AG09309 (cell line): ENCODE data around the gene PRR30.

Experiments
- DNase-seq: peaks from one replicate; pipeline ENCODE4 v3.0.0-alpha.2; 2010; ENCODE audit warnings: low read depth
- H3K4me3 ChIP-seq: 2 replicates; pipeline ENCODE4 v1.5.1; 2011; ENCODE audit warnings: mild to moderate bottlenecking, low read depth, low read length, moderate library complexity; ENCODE audit not compliant: control insufficient read depth
- CTCF ChIP-seq: IDR thresholded peaks from 2 replicates; pipeline ENCODE4 v1.5.1; 2011; ENCODE audit warnings: mild to moderate bottlenecking, low read depth, low read length, inconsistent platforms; ENCODE audit not compliant: insufficient read depth, control insufficient read depth; ENCODE audit errors: missing control alignments

Gene PRR30

GRCh38 chr2:27128668-27129571 lies 10.3 kb downstream of the PRR30 start:
- no peak for DNase-seq
- no peak overlapping the region for H3K4me3 ChIP-seq
- TF ChIP-seq CTCF = no peak

DNA sequence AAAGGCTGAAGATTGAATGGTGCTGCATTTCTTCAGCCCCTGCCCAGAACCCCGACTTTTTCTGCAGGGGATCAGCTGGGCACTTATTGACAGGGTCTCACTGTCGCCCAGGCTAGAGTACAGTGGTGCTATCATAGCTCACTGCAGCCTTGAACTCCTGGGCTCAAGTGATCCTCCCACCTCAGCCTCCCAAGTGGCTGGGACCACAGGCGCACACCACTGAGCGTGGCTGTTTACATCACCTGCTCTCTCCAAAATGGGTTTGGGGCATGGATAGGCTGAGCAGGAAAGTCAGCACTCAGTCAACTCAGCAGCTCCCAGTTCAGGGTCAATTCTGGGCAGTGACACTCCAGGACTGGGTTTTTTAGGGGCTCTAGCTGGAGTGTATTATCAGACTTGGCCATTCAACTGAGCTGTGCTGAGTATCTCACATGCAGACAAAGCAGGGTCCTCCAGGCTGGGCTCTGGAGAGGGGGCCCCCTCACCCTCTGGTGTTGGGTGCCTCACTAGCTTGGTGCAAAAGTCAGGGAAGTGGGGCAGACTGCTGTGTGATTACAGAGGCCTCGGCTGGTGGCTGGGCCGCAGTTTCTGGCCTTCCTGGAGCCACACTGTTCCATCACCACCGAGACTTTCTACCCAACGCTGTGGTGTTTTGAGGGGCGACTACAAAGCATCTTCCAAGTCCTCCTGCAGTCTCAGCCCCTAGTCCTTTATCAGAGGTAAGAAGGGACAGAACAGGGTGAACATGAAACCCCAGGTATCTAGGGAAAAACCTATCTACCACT lies 11.1 kb downstream of the PRR30 start:
- TF ChIP-seq CTCF = no peak
- no peak overlapping the region for H3K4me3 ChIP-seq
- DNase-seq = no peak

DNA sequence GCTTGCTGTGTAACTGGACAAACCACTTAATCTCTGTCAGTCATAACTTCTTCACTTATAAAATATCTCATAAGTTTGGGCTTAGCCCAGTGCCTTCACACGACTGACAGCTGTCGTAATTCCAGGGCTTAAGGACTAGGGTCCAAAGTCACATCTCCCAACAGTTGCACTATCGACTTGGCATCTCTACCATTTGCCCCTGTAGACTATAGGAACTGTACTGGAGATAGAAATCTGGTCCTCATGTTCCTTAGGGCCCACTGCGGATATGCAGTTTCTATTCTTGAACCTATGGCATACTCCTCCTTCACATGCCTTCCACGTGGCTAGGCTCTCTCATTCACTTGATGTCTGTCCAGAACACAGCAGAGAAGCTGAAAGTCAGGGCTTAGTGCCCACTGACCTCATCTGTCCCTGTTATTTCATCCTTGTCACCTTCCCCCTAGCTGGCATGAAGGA lies 12.9 kb downstream of the PRR30 start:
- DNase-seq = no peak
- no peak for TF ChIP-seq CTCF
- H3K4me3 ChIP-seq = no peak overlapping the region

- H3K4me3 ChIP-seq = no peak overlapping the region
- no peak for TF ChIP-seq CTCF
- DNase-seq = no peak
These were observed 14.1 kb downstream of the PRR30 start for GRCh38 chr2:27125104-27125503.

GRCh38 chr2:27123302-27124150 lies 15.7 kb downstream of the PRR30 start, which contains the start of gene ABHD1:
Gene ABHD1 (plus strand): TSS chr2:27123815. CDS start chr2:27123949, 134 bp downstream.
- no peak for DNase-seq
- TF ChIP-seq CTCF = no peak
- H3K4me3 ChIP-seq = peak within 1 kb of the TSS; percentile 55

- no peak for TF ChIP-seq CTCF
- H3K4me3 ChIP-seq = no peak overlapping the region
- no peak for DNase-seq
These were observed 16.4 kb downstream of the PRR30 start for GRCh38 chr2:27122791-27123190.
